ENCODE data around the gene ZNF41. TPM values are rescaled to one million over a fixed set of nuclear protein-coding genes. Genes with fewer than 3 reads are reported as not detected.

Gene ZNF41
- total and polyA plus RNA-seq, 8 donors = 8.1 to 15.4 (median 14.2) TPM

- DNase-seq (no peak), ATAC-seq (no peak)
- no peak overlapping the region for H3K27ac ChIP-seq
- no peaks in the 10 kb centered on the region for H3K9me3 ChIP-seq
- no peak overlapping the region for H3K4me3 ChIP-seq
- H3K36me3 ChIP-seq = no peaks in the 10 kb centered on the region
- no peaks in the 10 kb centered on the region for H3K27me3 ChIP-seq
- peaks cover 0 to 8% of the 10 kb centered on the region in 2 donors for H3K4me1 ChIP-seq
- no peak for TF ChIP-seq CTCF (IDR thresholded peaks at IDR 0.05)
- intact Hi-C loops (cut with DNase I) = no loop called here
These were observed 2.4 kb downstream of the ZNF41 start for GRCh38 chrX:47480576-47480975.

DNA sequence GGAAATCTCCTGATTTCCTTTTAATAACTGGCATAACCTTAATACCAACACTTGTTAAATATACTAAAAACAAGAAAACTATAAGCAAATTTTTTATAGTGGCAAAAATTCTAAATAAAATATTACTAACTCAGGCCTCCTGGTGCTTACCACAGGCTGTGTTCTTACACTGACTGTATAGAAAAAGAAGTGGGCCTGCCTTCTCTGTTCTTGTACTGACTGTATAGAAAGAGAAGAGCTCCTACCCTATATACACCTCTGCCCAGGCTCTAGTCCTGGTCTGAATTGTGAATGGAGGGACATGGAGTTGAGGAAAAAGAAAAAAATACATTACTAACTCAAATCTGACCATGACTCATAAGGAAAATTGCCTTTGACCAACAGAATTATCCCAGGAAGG, 7.5 kb downstream of the ZNF41 start:
- Histone ChIP-seq H3K27me3 (no peaks in the 10 kb centered on the region), H3K4me1 (no peaks in the 10 kb centered on the region), H3K36me3 (no peaks in the 10 kb centered on the region), H3K9me3 (no peaks in the 10 kb centered on the region), H3K4me3 (no peak overlapping the region), H3K27ac (no peak overlapping the region)
- DNase-seq = no peak
- intact Hi-C loops (cut with DNase I) = no loop called here
- ATAC-seq = no peak
- no peak for TF ChIP-seq CTCF (IDR thresholded peaks at IDR 0.05)

- ATAC-seq (no peak), DNase-seq (no peak)
- H3K9me3 ChIP-seq = no peaks in the 10 kb centered on the region
- H3K4me1 ChIP-seq = no peaks in the 10 kb centered on the region
- intact Hi-C loops (cut with DNase I) = no loop called here
- peaks cover 0 to 15% of the 10 kb centered on the region in 2 donors for H3K36me3 ChIP-seq
- no peak overlapping the region for H3K4me3 ChIP-seq
- TF ChIP-seq CTCF (IDR thresholded peaks at IDR 0.05) = no peak
- no peak overlapping the region for H3K27ac ChIP-seq
- H3K27me3 ChIP-seq = no peaks in the 10 kb centered on the region
These were observed 15.9 kb downstream of the ZNF41 start for GRCh38 chrX:47467106-47467505.

DNA sequence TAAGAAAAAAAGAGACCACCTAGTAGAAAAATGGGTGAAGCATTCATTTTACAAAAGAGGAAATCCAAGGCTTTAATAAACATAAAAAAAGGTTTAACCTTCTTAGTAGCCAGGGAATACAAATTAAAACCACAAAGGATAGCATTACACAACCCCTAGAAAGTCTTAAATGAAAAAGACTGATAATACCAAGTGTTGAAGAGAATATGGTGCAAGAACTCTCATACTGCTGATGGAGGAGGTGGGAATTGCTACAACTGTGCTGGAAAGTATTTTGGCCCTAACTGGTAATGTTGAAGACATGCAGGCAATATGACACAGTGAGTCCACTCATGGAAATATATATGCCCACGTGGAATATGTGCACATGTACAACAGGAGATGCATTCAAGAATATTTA, 22.5 kb downstream of the ZNF41 start:
- Histone ChIP-seq H3K4me1 (no peaks in the 10 kb centered on the region), H3K9me3 (no peaks in the 10 kb centered on the region), H3K27me3 (no peaks in the 10 kb centered on the region), H3K4me3 (no peak overlapping the region), H3K36me3 (peaks cover 0 to 10% of the 10 kb centered on the region in 2 donors), H3K27ac (no peak overlapping the region)
- no peak for TF ChIP-seq CTCF (IDR thresholded peaks at IDR 0.05)
- ATAC-seq (no peak), DNase-seq (no peak)
- intact Hi-C loops (cut with DNase I) = no loop called here

GRCh38 chrX:47458528-47458927, 24.5 kb downstream of the ZNF41 start:
- intact Hi-C loops (cut with DNase I) = no loop called here
- H3K27ac ChIP-seq = no peak overlapping the region
- H3K4me3 ChIP-seq = no peak overlapping the region
- DNase-seq = no peak
- ATAC-seq = no peak
- no peaks in the 10 kb centered on the region for H3K4me1 ChIP-seq
- H3K36me3 ChIP-seq = peaks cover 0 to 26% of the 10 kb centered on the region in 2 donors
- H3K27me3 ChIP-seq = no peaks in the 10 kb centered on the region
- no peak for TF ChIP-seq CTCF (IDR thresholded peaks at IDR 0.05)
- H3K9me3 ChIP-seq = no peaks in the 10 kb centered on the region

Data from left lung (tissue), 10 donors.